ENCODE data around the gene HOXB3.

The HOXB3 gene

GRCh38 chr17:48569240-48569582, 20.8 kb downstream of the HOXB3 start:
- no peak for TF ChIP-seq CTCF (IDR thresholded peaks at IDR 0.05)
- TF ChIP-seq ZFX (IDR thresholded peaks at IDR 0.05; ENCODE audit: borderline replicate concordance), result no peak
- H3K27ac ChIP-seq, result no peak overlapping the region

- no peak for TF ChIP-seq ZFX (IDR thresholded peaks at IDR 0.05; ENCODE audit: borderline replicate concordance)
- TF ChIP-seq CTCF (IDR thresholded peaks at IDR 0.05), result no peak
- H3K27ac ChIP-seq, result no peak overlapping the region
Measured at GRCh38 chr17:48568499-48569239, 21.4 kb downstream of the HOXB3 start.

GRCh38 chr17:48567646-48568354, 22.2 kb downstream of the HOXB3 start:
- no peak overlapping the region for H3K27ac ChIP-seq
- TF ChIP-seq ZFX (IDR thresholded peaks at IDR 0.05; ENCODE audit: borderline replicate concordance), result no peak
- no peak for TF ChIP-seq CTCF (IDR thresholded peaks at IDR 0.05)

- no peak for TF ChIP-seq ZFX (IDR thresholded peaks at IDR 0.05; ENCODE audit: borderline replicate concordance)
- TF ChIP-seq CTCF (IDR thresholded peaks at IDR 0.05), result no peak
- H3K27ac ChIP-seq, result no peak overlapping the region
Measured at GRCh38 chr17:48567209-48567608, 22.8 kb downstream of the HOXB3 start.

- TF ChIP-seq ZFX (IDR thresholded peaks at IDR 0.05; ENCODE audit: borderline replicate concordance) (no peak), CTCF (IDR thresholded peaks at IDR 0.05) (no peak)
- no peak overlapping the region for H3K27ac ChIP-seq
Measured at GRCh38 chr17:48566717-48567116, 23.3 kb downstream of the HOXB3 start.

- H3K27ac ChIP-seq, result no peak overlapping the region
- TF ChIP-seq ZFX (IDR thresholded peaks at IDR 0.05; ENCODE audit: borderline replicate concordance) (no peak), CTCF (IDR thresholded peaks at IDR 0.05) (no peak)
Measured at GRCh38 chr17:48565925-48566710, 23.9 kb downstream of the HOXB3 start.

Measured in 22Rv1 (cell line).